Fibroblast of lung (primary cell): ENCODE measurements around the gene FSD1. TPM values are rescaled to one million over a fixed set of nuclear protein-coding genes. Genes with fewer than 3 reads are reported as not detected.

Experiments used
- DNase-seq, 2 donors: peaks; one replicate each; pipeline versions ENCODE4 v3.0.0 to v3.0.0-alpha.2; 2010; ENCODE audit warnings: low read depth in 2 of 2
- H2AFZ ChIP-seq: 2 replicates; pipeline ENCODE4 v1.5.1; 2012; ENCODE audit warnings: low read length, control low read depth, inconsistent platforms
- H3K27ac ChIP-seq: 2 replicates; pipeline ENCODE4 v1.5.1; 2011; ENCODE audit warnings: low read length, control low read depth; ENCODE audit not compliant: insufficient read depth
- H3K27me3 ChIP-seq: 2 replicates; pipeline ENCODE4 v1.5.1; 2011; ENCODE audit warnings: mild to moderate bottlenecking, low read length; ENCODE audit not compliant: control insufficient read depth, insufficient read depth
- H3K36me3 ChIP-seq: 2 replicates; pipeline ENCODE4 v1.5.1; 2011; ENCODE audit warnings: low read length; ENCODE audit not compliant: control insufficient read depth, insufficient read depth
- H3K4me1 ChIP-seq: 2 replicates; pipeline ENCODE4 v1.5.1; 2011; ENCODE audit warnings: low read length; ENCODE audit not compliant: control insufficient read depth, insufficient read depth; ENCODE audit errors: extremely low read depth
- H3K4me2 ChIP-seq: 2 replicates; pipeline ENCODE4 v1.5.1; 2011; ENCODE audit warnings: low read length, control low read depth; ENCODE audit not compliant: insufficient read depth; ENCODE audit errors: extremely low read depth
- H3K4me3 ChIP-seq, 4 experiments: fragments of 200-600 bp in 1 of 4; sonication (generic) in 1 of 4; replicated peaks in 1 of 4; 2 replicates each; pipeline ENCODE4 v1.5.1; 2011 to 2016; ENCODE audit warnings: low read length in 4 of 4, low read depth in 3 of 4, mild to moderate bottlenecking in 3 of 4, control low read depth in 2 of 4, inconsistent platforms in 1 of 4, mixed read lengths in 1 of 4; ENCODE audit not compliant: insufficient read depth in 1 of 4; ENCODE audit errors: control extremely low read depth in 1 of 4
- H3K79me2 ChIP-seq: 2 replicates; pipeline ENCODE4 v1.5.1; 2012; ENCODE audit warnings: mild to moderate bottlenecking, low read length, inconsistent platforms; ENCODE audit not compliant: control insufficient read depth, insufficient read depth
- H3K9ac ChIP-seq: 2 replicates; pipeline ENCODE4 v1.5.1; 2011; ENCODE audit warnings: mild to moderate bottlenecking, low read length, control low read depth; ENCODE audit not compliant: insufficient read depth
- H3K9me3 ChIP-seq: 2 replicates; pipeline ENCODE4 v1.5.1; 2012; ENCODE audit warnings: low read depth, low read length; ENCODE audit not compliant: control insufficient read depth, insufficient read depth
- H4K20me1 ChIP-seq: 2 replicates; pipeline ENCODE4 v1.5.1; 2011; ENCODE audit warnings: low read length; ENCODE audit not compliant: control insufficient read depth, insufficient read depth; ENCODE audit errors: extremely low read depth
- CTCF ChIP-seq, 2 donors: IDR thresholded peaks in 1 of 2; conservative IDR thresholded peaks in 1 of 2; 1 replicate in 1 of 2; 2 replicates in 1 of 2; pipeline ENCODE4 v1.5.1; 2011 to 2012; ENCODE audit warnings: low read length in 2 of 2, control low read depth in 1 of 2, inconsistent platforms in 1 of 2, low read depth in 1 of 2, mild to moderate bottlenecking in 1 of 2
- EZH2 ChIP-seq: IDR thresholded peaks from 2 replicates; pipeline ENCODE4 v1.5.1; 2012; ENCODE audit warnings: low read length, control low read depth, mild to moderate bottlenecking; ENCODE audit errors: missing control alignments
- polyA plus RNA-seq, 2 donors: library from polyadenylated mRNA; depleted of rRNA in 1 of 2; stranded (reverse) in 1 of 2; unstranded in 1 of 2; fragments of >200 nt; gene quantifications; 2 replicates each; pipeline ENCODE4 v1.2.1, GENCODE V29; 2011 to 2012; ENCODE audit warnings: missing spikeins in 1 of 2
- total RNA-seq: library from RNA; depleted of rRNA; stranded (reverse); fragments of >200 nt; gene quantifications from 2 replicates; pipeline ENCODE4 v1.2.1, GENCODE V29; 2014

Gene FSD1
- total and polyA plus RNA-seq, 2 donors (not counting 1 experiment from before 2014, with no cell fraction given) = 4.6 to 10.1 TPM

- DNase-seq = no peak
- H3K27me3 ChIP-seq = peaks cover 3% of the 10 kb centered on the region
- no peaks in the 10 kb centered on the region for H4K20me1 ChIP-seq
These were observed 13.1 kb upstream of the FSD1 start for GRCh38 chr19:4291184-4291732.

GRCh38 chr19:4292515-4292914, 11.9 kb upstream of the FSD1 start:
- Histone ChIP-seq H2AFZ (no peak overlapping the region), H3K79me2 (no peaks in the 10 kb centered on the region), H3K4me2 (no peak overlapping the region), H3K27ac (no peak overlapping the region), H3K27me3 (peaks cover 3% of the 10 kb centered on the region), H4K20me1 (no peaks in the 10 kb centered on the region), H3K4me1 (no peaks in the 10 kb centered on the region), H3K9me3 (no peaks in the 10 kb centered on the region), H3K9ac (no peak overlapping the region), H3K4me3 (no peak overlapping the region), H3K36me3 (no peaks in the 10 kb centered on the region)
- TF ChIP-seq CTCF (conservative IDR thresholded peaks at IDR 0.05 in 1 of 2, IDR thresholded peaks at IDR 0.05 in 1 of 2; ENCODE audit: low read depth in 1 of 2, low read length in 2 of 2) (no peak), EZH2 (no peak)
- no peak for DNase-seq

More at GRCh38 chr19:4291184-4291732, 13.1 kb upstream of the FSD1 start:
- no peak overlapping the region for H2AFZ ChIP-seq
- no peak overlapping the region for H3K4me2 ChIP-seq
- no peak overlapping the region for H3K9ac ChIP-seq
- TF ChIP-seq CTCF (conservative IDR thresholded peaks at IDR 0.05 in 1 of 2, IDR thresholded peaks at IDR 0.05 in 1 of 2; ENCODE audit: low read depth in 1 of 2, low read length in 2 of 2) = no peak
- no peak for TF ChIP-seq EZH2
- H3K4me1 ChIP-seq = no peaks in the 10 kb centered on the region
- H3K36me3 ChIP-seq = no peaks in the 10 kb centered on the region
- H3K4me3 ChIP-seq = no peak overlapping the region
- H3K9me3 ChIP-seq = no peaks in the 10 kb centered on the region
- H3K79me2 ChIP-seq = no peaks in the 10 kb centered on the region
- no peak overlapping the region for H3K27ac ChIP-seq

GRCh38 chr19:4294389-4294788, 10.0 kb upstream of the FSD1 start:
- peaks cover 3% of the 10 kb centered on the region for H3K27me3 ChIP-seq
- no peak overlapping the region for H3K4me2 ChIP-seq
- H3K79me2 ChIP-seq = no peaks in the 10 kb centered on the region
- H3K27ac ChIP-seq = no peak overlapping the region
- H3K4me3 ChIP-seq = no peak overlapping the region
- no peaks in the 10 kb centered on the region for H3K36me3 ChIP-seq
- no peak overlapping the region for H2AFZ ChIP-seq
- H3K9me3 ChIP-seq = no peaks in the 10 kb centered on the region
- no peak overlapping the region for H3K9ac ChIP-seq
- no peak for DNase-seq
- H3K4me1 ChIP-seq = no peaks in the 10 kb centered on the region
- TF ChIP-seq CTCF (conservative IDR thresholded peaks at IDR 0.05 in 1 of 2, IDR thresholded peaks at IDR 0.05 in 1 of 2; ENCODE audit: low read depth in 1 of 2, low read length in 2 of 2) (no peak), EZH2 (no peak)
- no peaks in the 10 kb centered on the region for H4K20me1 ChIP-seq
